CD8-positive, alpha-beta memory T cell (primary cell): ENCODE measurements around the gene ERGIC1. TPM values are rescaled to one million over a fixed set of nuclear protein-coding genes. Genes with fewer than 3 reads are reported as not detected.

Experiments
- CTCF ChIA-PET: fragments of 350-600 bp; sonication (Branson Sonifier 250); formaldehyde crosslinking; loops from one replicate; lab custom pipeline; 2021; ENCODE audit warnings: antibody characterized with exemption; lab: Charles Lee
- POLR2A ChIA-PET: fragments of 350-600 bp; sonication (Branson Sonifier 250); formaldehyde crosslinking; loops from one replicate; lab custom pipeline; 2021; ENCODE audit warnings: antibody characterized with exemption; lab: Charles Lee
- DNase-seq, 5 donors: peaks; one replicate each; pipeline versions ENCODE4 v3.0.0 to v3.0.0-alpha.2; 2020 to 2022; ENCODE audit warnings: mixed read lengths in 1 of 5
- H3K27ac ChIP-seq: one replicate; pipeline ENCODE4 v1.7.0; 2013; ENCODE audit warnings: low read depth, mild to moderate bottlenecking, low read length, moderate library complexity
- H3K27me3 ChIP-seq: 2 replicates; pipeline ENCODE4 v1.7.0; 2013; ENCODE audit warnings: low read length, mild to moderate bottlenecking; ENCODE audit not compliant: insufficient read depth, poor library complexity, severe bottlenecking
- H3K36me3 ChIP-seq: 2 replicates; pipeline ENCODE4 v1.7.0; 2013; ENCODE audit warnings: mild to moderate bottlenecking, low read length, moderate library complexity; ENCODE audit not compliant: insufficient read depth
- H3K4me1 ChIP-seq: 2 replicates; pipeline ENCODE4 v1.7.0; 2013; ENCODE audit warnings: mild to moderate bottlenecking, low read length, moderate library complexity; ENCODE audit not compliant: insufficient read depth
- H3K4me3 ChIP-seq: 2 replicates; pipeline ENCODE4 v1.7.0; 2013; ENCODE audit warnings: mild to moderate bottlenecking, low read length
- H3K9me3 ChIP-seq: 2 replicates; pipeline ENCODE4 v1.7.0; 2013; ENCODE audit warnings: mild to moderate bottlenecking, low read length
- H3K27ac Mint-ChIP-seq, 8 donors: one replicate each; pipeline ENCODE4 v1.8.0; 2020 to 2021; ENCODE audit warnings: mixed read lengths in 8 of 8, mild to moderate bottlenecking in 6 of 8, inconsistent platforms in 3 of 8, moderate library complexity in 3 of 8
- H3K27me3 Mint-ChIP-seq, 2 donors: one replicate each; pipeline ENCODE4 v1.8.0; 2020 to 2021; ENCODE audit warnings: mixed read lengths in 2 of 2, mild to moderate bottlenecking in 1 of 2, moderate library complexity in 1 of 2
- H3K36me3 Mint-ChIP-seq, 3 donors: one replicate each; pipeline ENCODE4 v1.8.0; 2020 to 2021; ENCODE audit warnings: mixed read lengths in 3 of 3, inconsistent platforms in 1 of 3, mild to moderate bottlenecking in 1 of 3
- H3K4me1 Mint-ChIP-seq, 3 donors: one replicate each; pipeline ENCODE4 v1.8.0; 2020 to 2021; ENCODE audit warnings: mixed read lengths in 3 of 3, inconsistent platforms in 1 of 3, mild to moderate bottlenecking in 1 of 3
- H3K4me3 Mint-ChIP-seq, 7 donors: one replicate each; pipeline ENCODE4 v1.8.0; 2020 to 2021; ENCODE audit warnings: mixed read lengths in 7 of 7, mild to moderate bottlenecking in 6 of 7, moderate library complexity in 4 of 7, inconsistent platforms in 2 of 7
- H3K9me3 Mint-ChIP-seq, 5 donors: one replicate each; pipeline ENCODE4 v1.8.0; 2020 to 2022; ENCODE audit warnings: mixed read lengths in 5 of 5, mild to moderate bottlenecking in 3 of 5, moderate library complexity in 2 of 5, inconsistent platforms in 1 of 5
- polyA plus RNA-seq: library from polyadenylated mRNA; unstranded; fragments of 300-500 nt; fragmentation: Illumina TruSeq; gene quantifications from one replicate; pipeline ENCODE4 v1.2.3, GENCODE V29; 2021
- total RNA-seq, 2 experiments: library from RNA; stranded (reverse); gene quantifications; one replicate each; pipeline ENCODE4 v1.2.3, GENCODE V29; 2021

Gene ERGIC1
- total and polyA plus RNA-seq, 3 experiments from 2014 or later: 25.9 to 39.9 (median 39.7) TPM

DNA sequence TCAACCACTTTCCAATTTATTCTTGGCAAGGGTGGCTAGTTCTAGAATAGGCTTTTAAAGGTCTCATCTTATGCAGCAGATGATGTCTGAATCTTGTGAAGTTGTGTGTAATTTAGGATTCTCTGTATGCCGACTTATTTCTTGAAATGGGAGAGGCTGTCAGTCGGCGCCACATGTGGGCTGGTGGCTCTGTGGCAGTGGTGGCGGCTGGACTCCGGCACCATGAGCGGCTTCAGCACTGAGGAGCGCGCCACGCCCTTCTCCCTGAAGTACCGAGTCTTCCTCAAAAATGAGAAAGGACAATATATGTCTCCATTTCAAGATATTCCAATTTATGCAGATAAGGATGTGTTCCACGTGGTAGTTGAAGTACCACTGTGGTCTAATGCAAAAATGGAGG is 141.2 kb downstream of the ERGIC1 start:
- Mint-ChIP-seq H3K9me3 (no peaks in the 10 kb centered on the region), H3K27me3 (peaks cover 0 to 12% of the 10 kb centered on the region in 2 donors), H3K27ac (no peak overlapping the region), H3K36me3 (peaks cover 0 to 2% (median 1%) of the 10 kb centered on the region in 3 donors), H3K4me3 (peak overlapping the region in 1 of 7 donors; percentile 65), H3K4me1 (peaks cover 0 to 5% (median 0%) of the 10 kb centered on the region in 3 donors)
- H3K9me3 ChIP-seq: no peaks in the 10 kb centered on the region
- no peak for DNase-seq
- POLR2A ChIA-PET: no interaction called here
- H3K4me1 ChIP-seq: no peaks in the 10 kb centered on the region
- H3K27ac ChIP-seq: no peak overlapping the region
- H3K27me3 ChIP-seq: no peaks in the 10 kb centered on the region
- CTCF ChIA-PET: interaction anchor here (0.7 kb wide), 1 partner anchor 178 kb away, joined by 3 read pairs; no protein-coding TSS in a partner anchor
- H3K36me3 ChIP-seq: no peaks in the 10 kb centered on the region
- no peak overlapping the region for H3K4me3 ChIP-seq

- CTCF ChIA-PET: interaction anchor here (1.0 to 1.7 kb wide), 4 partner anchors 11 to 222 kb away, joined by 3 to 8 read pairs (median 3); partner anchors contain the start of gene RPL26L1
- Histone ChIP-seq H3K27ac (no peak overlapping the region), H3K9me3 (no peaks in the 10 kb centered on the region), H3K36me3 (no peaks in the 10 kb centered on the region), H3K27me3 (no peaks in the 10 kb centered on the region), H3K4me1 (peaks cover 7% of the 10 kb centered on the region), H3K4me3 (no peak overlapping the region)
- H3K9me3 Mint-ChIP-seq: no peaks in the 10 kb centered on the region
- POLR2A ChIA-PET: no interaction called here
- peaks cover 0 to 5% of the 10 kb centered on the region in 2 donors for H3K27me3 Mint-ChIP-seq
- no peak for DNase-seq
- H3K36me3 Mint-ChIP-seq: peaks cover 0 to 9% (median 0%) of the 10 kb centered on the region in 3 donors
- H3K4me3 Mint-ChIP-seq: no peak overlapping the region
- H3K27ac Mint-ChIP-seq: peak overlapping the region in 1 of 8 donors; percentile 8
- peaks cover 8 to 32% (median 12%) of the 10 kb centered on the region in 3 donors for H3K4me1 Mint-ChIP-seq
Measured at GRCh38 chr5:172979778-172980177, 145.7 kb downstream of the ERGIC1 start.

DNA sequence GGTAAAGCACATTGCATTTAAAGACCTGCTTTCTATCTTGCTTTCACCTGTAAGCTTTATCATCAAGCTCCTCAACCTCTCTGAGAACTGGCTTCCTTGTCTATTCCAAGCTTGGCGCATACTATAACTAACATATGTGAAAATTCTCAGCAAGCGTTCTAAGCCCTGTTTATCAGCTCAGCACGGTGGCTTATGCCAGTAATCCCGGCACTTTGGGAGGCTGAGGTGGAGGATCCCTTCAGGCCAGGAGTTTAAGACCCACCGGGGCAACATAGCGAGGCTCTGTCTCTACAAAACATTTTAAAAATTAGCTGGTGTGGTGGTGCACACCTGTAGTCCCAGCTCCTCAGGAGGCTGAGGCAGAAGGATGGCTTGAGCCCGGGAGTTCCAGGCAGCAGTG is 147.9 kb downstream of the ERGIC1 start:
- Histone ChIP-seq H3K27me3 (no peaks in the 10 kb centered on the region), H3K27ac (no peak overlapping the region)

DNA sequence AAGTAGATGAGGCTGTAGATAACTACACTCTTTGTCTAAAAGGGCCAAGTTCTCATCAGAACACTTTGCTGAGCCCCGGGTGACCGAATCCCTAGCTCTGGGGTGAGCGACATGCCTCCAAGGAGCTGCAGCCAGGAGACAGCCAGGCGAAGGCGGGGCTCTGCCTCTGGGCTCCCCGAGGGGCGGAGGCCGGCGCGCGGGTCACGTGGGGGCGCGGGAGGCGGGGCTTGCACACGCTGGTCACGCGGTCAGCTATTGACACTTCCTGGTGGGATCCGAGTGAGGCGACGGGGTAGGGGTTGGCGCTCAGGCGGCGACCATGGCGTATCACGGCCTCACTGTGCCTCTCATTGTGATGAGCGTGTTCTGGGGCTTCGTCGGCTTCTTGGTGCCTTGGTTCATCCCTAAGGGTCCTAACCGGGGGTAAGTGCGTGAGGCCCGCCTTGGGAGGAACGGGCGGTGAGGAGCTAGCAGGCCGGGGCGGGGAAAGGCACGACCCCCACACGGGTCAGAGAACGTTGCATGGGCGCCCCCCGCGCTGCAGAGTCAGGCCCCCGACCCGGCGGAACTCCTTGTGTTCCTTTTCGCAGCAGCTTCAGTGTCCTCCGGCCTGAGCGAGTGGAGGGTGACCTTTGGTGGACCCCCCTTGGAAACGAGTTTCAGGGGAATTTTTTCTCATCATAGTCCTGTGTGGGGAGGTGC is 149.6 kb downstream of the ERGIC1 start, which contains the start of gene ATP6V0E1:
Gene ATP6V0E1 (plus strand): TSS at position 230 of the 702 bp plus-strand sequence. CDS start 90 bp downstream, at position 320.
- Histone ChIP-seq H3K4me3 (peak within 1 kb of the TSS; percentile 98), H3K27ac (peak within 1 kb of the TSS; percentile 97), H3K27me3 (no peaks in the 10 kb centered on the region), H3K36me3 (peaks cover 4% of the 10 kb centered on the region), H3K4me1 (peaks cover 24% of the 10 kb centered on the region), H3K9me3 (no peaks in the 10 kb centered on the region)
- Mint-ChIP-seq H3K4me1 (peaks cover 36 to 67% (median 40%) of the 10 kb centered on the region in 3 donors), H3K36me3 (peaks cover 0 to 38% (median 2%) of the 10 kb centered on the region in 3 donors), H3K27ac (peak within 1 kb of the TSS; percentile 84 to 100 (median 99)), H3K27me3 (no peaks in the 10 kb centered on the region), H3K9me3 (no peaks in the 10 kb centered on the region), H3K4me3 (peak within 1 kb of the TSS; percentile 89 to 99 (median 98))
- ChIA-PET CTCF (interaction anchor here (0.7 to 2.7 kb wide), 21 partner anchors 10 to 589 kb away, joined by 3 to 16 read pairs (median 4); partner anchors contain the start of genes BNIP1 and RPL26L1), POLR2A (interaction anchor here (0.5 to 2.5 kb wide), 13 partner anchors 12 to 219 kb away, joined by 3 to 28 read pairs (median 4); partner anchors contain the start of genes BNIP1, DUSP1 and RPL26L1)
- peak; percentile 91 to 96 (median 95) for DNase-seq

More for the DNA sequence above, 147.9 kb downstream of the ERGIC1 start:
- Mint-ChIP-seq H3K27ac (peak overlapping the region in 4 of 8 donors; percentile 36 to 68 (median 62)), H3K9me3 (no peaks in the 10 kb centered on the region), H3K4me3 (peak overlapping the region in 3 of 7 donors; percentile 22 to 67 (median 24)), H3K27me3 (no peaks in the 10 kb centered on the region), H3K4me1 (peaks cover 27 to 51% (median 27%) of the 10 kb centered on the region in 3 donors), H3K36me3 (peaks cover 0 to 21% (median 2%) of the 10 kb centered on the region in 3 donors)
- ChIA-PET POLR2A (no interaction called here), CTCF (interaction anchor here (1.3 to 1.9 kb wide), 4 partner anchors 9 to 265 kb away, joined by 4 to 5 read pairs (median 5); partner anchors contain the start of genes BNIP1 and RPL26L1)
- Histone ChIP-seq H3K9me3 (no peaks in the 10 kb centered on the region), H3K36me3 (peaks cover under 1% of the 10 kb centered on the region), H3K4me3 (no peak overlapping the region), H3K4me1 (peaks cover 24% of the 10 kb centered on the region)
- no peak for DNase-seq

DNA sequence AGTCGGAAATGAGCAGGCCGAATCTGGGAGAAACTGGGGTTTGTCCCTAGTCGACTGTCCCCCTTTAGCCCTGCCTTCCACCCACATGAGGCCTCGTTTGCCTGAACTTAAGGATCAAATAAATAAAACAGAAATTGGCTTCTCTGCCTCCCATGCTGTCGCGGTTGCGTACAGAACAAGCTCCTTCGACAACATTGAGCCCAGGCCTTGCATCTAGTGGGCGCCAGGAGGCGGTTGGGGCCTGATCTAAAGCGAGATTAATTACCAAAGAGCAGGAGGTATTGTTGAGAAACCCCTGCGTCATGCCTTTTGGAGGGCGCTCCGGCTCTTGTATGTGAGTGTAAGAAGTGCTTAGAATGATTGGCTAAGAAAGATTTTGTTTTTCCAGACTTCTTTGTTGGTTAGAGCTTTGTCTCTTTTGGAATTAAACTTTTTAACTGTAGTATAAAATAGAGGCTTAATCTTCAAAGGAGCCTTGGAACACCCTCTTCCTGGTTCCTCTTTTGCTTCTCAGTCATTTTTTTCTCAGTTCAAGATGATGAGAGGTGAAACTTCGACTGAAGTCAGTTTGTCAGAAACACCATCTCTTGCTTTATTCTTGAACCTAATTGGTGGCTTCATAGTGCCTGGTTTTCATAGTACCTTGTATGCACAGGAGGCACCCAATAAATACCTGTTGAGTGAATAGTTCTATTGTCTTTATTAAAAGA is 150.3 kb downstream of the ERGIC1 start:
- DNase-seq: peak; percentile 53 to 85 (median 73)
- Mint-ChIP-seq H3K27ac (peak overlapping the region; percentile 84 to 100 (median 99)), H3K36me3 (peaks cover 0 to 43% (median 2%) of the 10 kb centered on the region in 3 donors), H3K9me3 (no peaks in the 10 kb centered on the region), H3K27me3 (no peaks in the 10 kb centered on the region), H3K4me1 (peaks cover 41 to 69% (median 43%) of the 10 kb centered on the region in 3 donors), H3K4me3 (peak overlapping the region; percentile 89 to 99 (median 98))
- Histone ChIP-seq H3K9me3 (no peaks in the 10 kb centered on the region), H3K4me3 (peak overlapping the region; percentile 98), H3K27me3 (no peaks in the 10 kb centered on the region), H3K4me1 (peaks cover 29% of the 10 kb centered on the region), H3K36me3 (peaks cover 4% of the 10 kb centered on the region), H3K27ac (peak overlapping the region; percentile 97)
- CTCF ChIA-PET: interaction anchor here (0.7 to 2.7 kb wide), 16 partner anchors 9 to 287 kb away, joined by 3 to 16 read pairs (median 4); partner anchors contain the start of genes BNIP1 and RPL26L1
- POLR2A ChIA-PET: interaction anchor here (0.7 to 2.5 kb wide), 11 partner anchors 17 to 220 kb away, joined by 3 to 28 read pairs (median 4); partner anchors contain the start of genes BNIP1, DUSP1 and RPL26L1

DNA sequence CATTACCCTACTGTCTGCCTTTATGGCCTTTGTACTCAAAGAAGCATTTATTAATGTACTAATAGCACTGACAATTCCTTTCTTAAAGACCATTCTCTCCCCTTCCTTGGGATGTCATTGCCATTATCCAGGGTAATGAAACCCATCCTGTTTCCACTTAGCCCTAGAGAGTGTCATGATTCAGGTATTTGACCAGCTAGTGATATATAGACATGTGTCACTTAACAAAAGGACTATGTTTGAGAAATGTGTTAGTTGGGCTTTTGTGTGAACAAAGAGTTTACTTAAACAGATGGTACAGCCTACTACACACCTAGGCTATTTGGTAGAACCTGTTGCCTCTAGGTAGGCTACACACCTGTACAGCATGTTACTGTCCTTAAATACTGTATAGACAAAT is 151.5 kb downstream of the ERGIC1 start:
- H3K27me3 ChIP-seq: no peaks in the 10 kb centered on the region
- POLR2A ChIA-PET: interaction anchor here (1.0 kb wide), 1 partner anchor 26 kb away, joined by 3 read pairs; the partner anchor contains the start of gene RPL26L1
- peak overlapping the region; percentile 3 to 90 (median 58) for H3K27ac Mint-ChIP-seq
- no peaks in the 10 kb centered on the region for H3K27me3 Mint-ChIP-seq
- H3K27ac ChIP-seq: peak overlapping the region; percentile 97
- no peak for DNase-seq
- H3K4me3 ChIP-seq: no peak overlapping the region
- H3K9me3 Mint-ChIP-seq: no peaks in the 10 kb centered on the region
- peaks cover 29% of the 10 kb centered on the region for H3K4me1 ChIP-seq
- peak overlapping the region; percentile 40 to 99 (median 76) for H3K4me3 Mint-ChIP-seq
- peaks cover 0 to 46% (median 2%) of the 10 kb centered on the region in 3 donors for H3K36me3 Mint-ChIP-seq
- H3K9me3 ChIP-seq: no peaks in the 10 kb centered on the region
- H3K36me3 ChIP-seq: peaks cover 4% of the 10 kb centered on the region
- CTCF ChIA-PET: interaction anchor here (0.8 to 2.7 kb wide), 2 partner anchors 26 kb away, joined by 3 to 9 read pairs; partner anchors contain the start of gene RPL26L1
- peaks cover 41 to 76% (median 45%) of the 10 kb centered on the region in 3 donors for H3K4me1 Mint-ChIP-seq

DNA sequence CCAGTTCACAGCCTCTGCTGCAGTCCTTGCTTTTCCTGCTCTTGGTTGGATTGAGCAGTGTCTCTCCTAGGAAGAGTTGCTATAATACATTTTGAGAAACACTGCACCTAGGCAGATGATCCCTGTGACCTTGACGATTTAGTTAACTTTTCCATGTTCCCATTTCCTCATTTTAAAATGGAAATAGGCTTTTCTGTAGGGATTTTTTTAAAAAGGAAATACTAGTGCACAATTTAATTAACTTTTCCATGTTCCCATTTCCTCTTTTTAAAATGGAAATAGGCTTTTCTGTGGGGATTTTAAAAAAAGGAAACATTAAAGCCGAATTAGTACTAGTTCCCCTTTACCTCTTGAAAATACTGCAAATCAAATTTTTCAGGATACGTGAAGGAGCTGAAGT is 154.2 kb downstream of the ERGIC1 start:
- Histone ChIP-seq H3K27me3 (no peaks in the 10 kb centered on the region), H3K4me3 (no peak overlapping the region), H3K4me1 (peaks cover 27% of the 10 kb centered on the region), H3K36me3 (peaks cover 8% of the 10 kb centered on the region), H3K27ac (no peak overlapping the region), H3K9me3 (no peaks in the 10 kb centered on the region)
- peak overlapping the region in 1 of 8 donors; percentile 8 for H3K27ac Mint-ChIP-seq
- peak overlapping the region in 1 of 7 donors; percentile 43 for H3K4me3 Mint-ChIP-seq
- H3K27me3 Mint-ChIP-seq: no peaks in the 10 kb centered on the region
- no peaks in the 10 kb centered on the region for H3K9me3 Mint-ChIP-seq
- H3K36me3 Mint-ChIP-seq: peaks cover 0 to 63% (median 11%) of the 10 kb centered on the region in 3 donors
- peaks cover 53 to 83% (median 62%) of the 10 kb centered on the region in 3 donors for H3K4me1 Mint-ChIP-seq
- CTCF ChIA-PET: interaction anchor here (1.8 kb wide), 1 partner anchor 29 kb away, joined by 6 read pairs; the partner anchor contains the start of gene RPL26L1
- POLR2A ChIA-PET: no interaction called here
- no peak for DNase-seq
